Brain microvascular endothelial cell (primary cell): ENCODE results near the gene BATF3.

Experiments used
- DNase-seq: peaks from one replicate; pipeline ENCODE4 v3.0.0-alpha.2; 2020
- H3K27ac ChIP-seq: fragments of 250-450 bp; sonication (Bioruptor Pico); 2 replicates; pipeline ENCODE4 v1.5.1; 2020; ENCODE audit warnings: mild to moderate bottlenecking, moderate library complexity
- H3K27me3 ChIP-seq: fragments of 250-450 bp; sonication (Bioruptor Pico); replicated peaks from 2 replicates; pipeline ENCODE4 v1.5.1; 2020; ENCODE audit warnings: mild to moderate bottlenecking
- H3K36me3 ChIP-seq: fragments of 250-450 bp; sonication (Bioruptor Pico); replicated peaks from 2 replicates; pipeline ENCODE4 v1.5.1; 2020; ENCODE audit warnings: mild to moderate bottlenecking
- H3K4me3 ChIP-seq: 2 replicates; pipeline ENCODE4 v1.5.1; 2011; ENCODE audit warnings: low read depth, mild to moderate bottlenecking, control low read depth, low read length, moderate library complexity
- in situ Hi-C: cut with HindIII; loops from 2 replicates; pipeline ENCODE4 v1.10.0; 2017; ENCODE audit warnings: low sequenced_read_pairs, low pct_ligation_motif_present
- TF ChIP-seq, protein P1 (sequence below): IDR thresholded peaks from 2 replicates; pipeline ENCODE4 v1.5.1; 2011; ENCODE audit warnings: low read depth, mild to moderate bottlenecking, moderate library complexity, low read length, control low read depth, inconsistent platforms; ENCODE audit errors: missing control alignments

The BATF3 gene

DNA sequence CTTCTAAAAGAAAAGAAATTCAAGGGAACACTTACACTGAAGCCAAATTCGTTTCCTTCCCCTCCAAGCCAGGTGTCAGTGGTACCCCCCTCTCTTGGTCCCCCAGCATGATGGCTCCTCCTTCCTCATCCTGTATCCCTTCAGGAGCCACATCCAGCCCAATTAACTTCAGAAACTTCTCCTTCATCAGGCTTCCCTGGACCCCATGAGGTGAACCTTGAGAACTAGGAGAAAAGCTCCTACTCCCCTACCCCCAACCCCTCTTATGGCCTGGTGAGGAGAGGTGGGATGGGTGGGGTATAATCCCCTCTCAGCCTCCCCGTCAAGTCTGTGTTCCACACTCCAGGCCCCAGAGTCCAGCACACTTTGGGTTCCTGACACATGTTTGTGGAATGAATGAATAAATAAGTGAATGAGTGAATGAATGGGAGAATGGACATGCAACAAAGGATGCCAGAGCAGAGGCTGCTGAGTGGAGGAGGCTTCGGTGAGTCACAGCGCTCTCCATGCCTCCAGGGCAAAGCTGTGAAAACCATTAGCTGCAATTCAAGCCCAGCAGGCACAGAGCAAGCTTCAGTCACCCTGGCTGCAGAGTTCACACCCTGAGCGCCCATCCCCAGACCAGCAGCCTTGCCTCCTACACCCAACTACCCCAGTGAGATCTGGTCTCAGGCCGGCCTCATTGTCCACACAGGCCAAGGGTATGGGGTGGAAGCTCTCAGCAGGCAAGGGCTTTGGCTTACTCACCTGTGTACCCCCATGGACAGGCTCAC is 43.8 kb downstream of the BATF3 start:
- Histone ChIP-seq H3K4me3 (no peak overlapping the region), H3K27me3 (no peaks in the 10 kb centered on the region), H3K27ac (no peak overlapping the region), H3K36me3 (no peaks in the 10 kb centered on the region)
- TF ChIP-seq, protein P1, sequence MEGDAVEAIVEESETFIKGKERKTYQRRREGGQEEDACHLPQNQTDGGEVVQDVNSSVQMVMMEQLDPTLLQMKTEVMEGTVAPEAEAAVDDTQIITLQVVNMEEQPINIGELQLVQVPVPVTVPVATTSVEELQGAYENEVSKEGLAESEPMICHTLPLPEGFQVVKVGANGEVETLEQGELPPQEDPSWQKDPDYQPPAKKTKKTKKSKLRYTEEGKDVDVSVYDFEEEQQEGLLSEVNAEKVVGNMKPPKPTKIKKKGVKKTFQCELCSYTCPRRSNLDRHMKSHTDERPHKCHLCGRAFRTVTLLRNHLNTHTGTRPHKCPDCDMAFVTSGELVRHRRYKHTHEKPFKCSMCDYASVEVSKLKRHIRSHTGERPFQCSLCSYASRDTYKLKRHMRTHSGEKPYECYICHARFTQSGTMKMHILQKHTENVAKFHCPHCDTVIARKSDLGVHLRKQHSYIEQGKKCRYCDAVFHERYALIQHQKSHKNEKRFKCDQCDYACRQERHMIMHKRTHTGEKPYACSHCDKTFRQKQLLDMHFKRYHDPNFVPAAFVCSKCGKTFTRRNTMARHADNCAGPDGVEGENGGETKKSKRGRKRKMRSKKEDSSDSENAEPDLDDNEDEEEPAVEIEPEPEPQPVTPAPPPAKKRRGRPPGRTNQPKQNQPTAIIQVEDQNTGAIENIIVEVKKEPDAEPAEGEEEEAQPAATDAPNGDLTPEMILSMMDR = no peak
- no peak for DNase-seq
- in situ Hi-C loops = no loop called here

DNA sequence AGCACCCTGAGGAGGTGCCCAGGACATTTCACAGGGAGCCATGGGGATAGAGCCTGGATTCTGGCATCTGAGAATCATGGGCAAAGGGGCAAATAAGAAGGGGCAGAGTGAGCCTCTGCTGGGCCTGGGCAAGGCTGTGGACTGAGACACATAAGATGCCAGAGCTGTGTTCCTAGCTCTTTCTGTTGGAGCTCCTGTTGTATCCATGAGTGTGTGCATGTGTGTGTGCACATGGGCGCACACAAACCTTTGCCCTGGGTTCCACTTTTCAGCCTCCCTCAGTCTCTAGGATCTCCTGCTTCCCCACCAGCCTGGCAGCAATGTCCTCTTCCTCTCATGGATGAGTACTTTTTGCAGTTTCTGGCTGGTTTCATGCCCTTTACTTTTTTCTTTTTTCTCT is 47.0 kb downstream of the BATF3 start:
- DNase-seq = no peak
- no peak overlapping the region for H3K4me3 ChIP-seq
- H3K27me3 ChIP-seq = no peaks in the 10 kb centered on the region
- no peaks in the 10 kb centered on the region for H3K36me3 ChIP-seq
- TF ChIP-seq, protein P1 = no peak
- in situ Hi-C loops = no loop called here
- H3K27ac ChIP-seq = no peak overlapping the region

DNA sequence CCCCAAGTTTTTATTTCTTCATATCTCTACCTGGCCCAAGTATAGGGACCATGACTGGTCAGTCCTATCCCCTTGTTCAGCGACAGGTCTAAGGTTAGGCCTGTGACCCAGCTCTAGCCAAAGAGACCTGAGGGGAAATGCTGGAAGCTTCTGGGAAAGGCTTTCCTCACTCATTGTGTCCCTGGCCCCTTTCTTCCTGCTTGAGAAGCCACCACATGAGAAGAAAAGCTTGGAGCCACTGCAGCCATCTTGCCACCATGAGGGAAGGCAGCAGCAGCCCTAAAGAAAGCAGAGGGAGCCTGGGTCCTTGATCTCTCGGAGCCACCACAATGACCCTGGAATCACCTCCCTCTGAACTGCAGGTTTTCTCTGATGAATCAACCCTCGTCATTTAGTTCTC is 47.7 kb downstream of the BATF3 start:
- H3K27ac ChIP-seq = peak overlapping the region; percentile 37
- TF ChIP-seq, protein P1 = no peak
- H3K36me3 ChIP-seq = no peaks in the 10 kb centered on the region
- in situ Hi-C loops = no loop called here
- H3K4me3 ChIP-seq = no peak overlapping the region
- no peak for DNase-seq
- H3K27me3 ChIP-seq = no peaks in the 10 kb centered on the region

DNA sequence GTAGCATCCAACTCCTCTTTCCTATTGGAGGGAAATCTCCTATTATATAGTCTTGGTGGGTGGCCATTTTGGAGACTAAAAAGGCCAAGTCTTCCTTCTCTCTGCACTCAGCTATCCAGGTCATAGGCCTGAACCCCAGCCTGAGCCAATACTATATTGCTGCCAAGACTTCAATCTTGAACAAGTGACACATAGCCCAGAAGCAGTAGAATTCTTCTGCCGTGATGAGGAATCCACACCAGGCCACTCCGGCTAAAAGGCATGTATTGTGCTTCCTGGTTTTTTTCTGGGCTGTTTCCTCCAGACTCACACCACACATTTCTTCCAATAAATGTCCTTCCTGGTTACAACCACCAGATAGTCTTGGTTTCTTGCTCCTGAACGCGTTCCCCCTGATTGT is 48.1 kb downstream of the BATF3 start:
- H3K36me3 ChIP-seq = no peaks in the 10 kb centered on the region
- H3K27ac ChIP-seq = peak overlapping the region; percentile 37
- DNase-seq = peak; percentile 48
- TF ChIP-seq, protein P1 = no peak
- H3K27me3 ChIP-seq = no peaks in the 10 kb centered on the region
- in situ Hi-C loops = no loop called here
- H3K4me3 ChIP-seq = no peak overlapping the region

DNA sequence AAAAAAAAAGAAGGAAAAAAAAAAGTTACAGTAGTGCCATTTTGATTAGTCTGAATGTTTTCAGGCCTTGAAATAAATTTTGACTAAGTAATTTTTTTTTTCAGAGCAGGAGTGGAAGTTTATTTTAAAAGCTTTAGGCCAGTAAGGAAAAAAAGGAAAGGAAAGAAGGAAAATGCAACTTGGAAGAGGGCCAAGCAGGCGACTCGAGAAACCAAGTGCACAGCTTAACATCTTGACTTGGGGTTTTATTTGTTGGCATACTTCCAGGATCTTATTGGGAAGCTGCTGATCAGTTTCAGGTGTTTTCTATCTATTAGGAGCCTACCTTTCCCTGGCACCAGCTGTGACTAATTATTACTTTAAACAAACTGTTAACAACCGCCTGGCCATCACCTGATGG is 49.4 kb downstream of the BATF3 start:
- H3K27me3 ChIP-seq = no peaks in the 10 kb centered on the region
- no peaks in the 10 kb centered on the region for H3K36me3 ChIP-seq
- TF ChIP-seq, protein P1 = no peak
- in situ Hi-C loops = no loop called here
- no peak overlapping the region for H3K4me3 ChIP-seq
- H3K27ac ChIP-seq = no peak overlapping the region
- DNase-seq = no peak

DNA sequence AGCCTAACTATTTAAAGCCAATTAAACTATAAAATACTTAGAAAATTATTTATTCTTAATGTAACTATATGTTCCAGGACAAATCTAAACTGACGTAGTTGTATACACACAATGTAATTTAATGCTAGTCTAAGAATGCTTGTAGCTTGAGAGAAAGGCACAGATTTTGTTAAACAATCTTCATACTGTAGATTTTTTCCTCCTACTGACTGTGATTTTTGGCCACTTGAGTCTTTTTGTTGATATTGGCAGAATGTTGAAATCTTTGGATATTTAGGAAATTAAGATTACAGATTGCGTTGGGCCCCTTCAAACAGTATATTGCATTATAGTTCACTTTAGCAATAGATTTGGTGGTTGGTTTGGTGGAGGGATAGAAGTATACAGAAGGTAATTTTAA is 50.6 kb downstream of the BATF3 start:
- H3K27me3 ChIP-seq = no peaks in the 10 kb centered on the region
- no peak overlapping the region for H3K27ac ChIP-seq
- TF ChIP-seq, protein P1 = no peak
- no peaks in the 10 kb centered on the region for H3K36me3 ChIP-seq
- in situ Hi-C loops = no loop called here
- no peak overlapping the region for H3K4me3 ChIP-seq
- DNase-seq = no peak
